Aorta (tissue), 5 donors: ENCODE data around the gene SIMC1. TPM values are rescaled to one million over a fixed set of nuclear protein-coding genes. Genes with fewer than 3 reads are reported as not detected.
A peak's percentile ranks its signal among the peaks of the same experiment; 100 is the strongest.

ENCODE experiments used
- ATAC-seq: fragments of 200-7000 bp; cut with Tn5 transposase; one replicate; pipeline ENCODE4 v1.9.1; 2022; ENCODE audit warnings: moderate library complexity; ENCODE audit not compliant: low FRiP score
- DNase-seq, 2 donors: peaks; one replicate each; pipeline ENCODE4 v3.0.0-alpha.2; 2020
- H3K27ac ChIP-seq, 2 donors: one replicate each; pipeline ENCODE4 v1.5.1; 2013; ENCODE audit warnings: low read length in 2 of 2, mild to moderate bottlenecking in 2 of 2, moderate library complexity in 2 of 2, control low read depth in 1 of 2, inconsistent platforms in 1 of 2, low read depth in 1 of 2
- H3K27me3 ChIP-seq, 2 donors: one replicate each; pipeline ENCODE4 v1.6.1; 2013; ENCODE audit warnings: control low read depth in 1 of 2, low read length in 1 of 2, mild to moderate bottlenecking in 1 of 2, moderate library complexity in 1 of 2; ENCODE audit not compliant: insufficient read depth in 2 of 2, control insufficient read depth in 1 of 2
- H3K36me3 ChIP-seq, 2 donors: one replicate each; pipeline ENCODE4 v1.6.1; 2013; ENCODE audit warnings: control low read depth in 1 of 2, low read length in 1 of 2, mild to moderate bottlenecking in 1 of 2; ENCODE audit not compliant: insufficient read depth in 2 of 2, control insufficient read depth in 1 of 2
- H3K4me1 ChIP-seq, 2 donors: one replicate each; pipeline ENCODE4 v1.6.1; 2013; ENCODE audit warnings: low read length in 2 of 2, control low read depth in 1 of 2, mild to moderate bottlenecking in 1 of 2, moderate library complexity in 1 of 2; ENCODE audit not compliant: insufficient read depth in 2 of 2, control insufficient read depth in 1 of 2
- H3K4me3 ChIP-seq, 2 donors: one replicate each; pipeline ENCODE4 v1.5.1; 2013; ENCODE audit warnings: low read length in 2 of 2, control low read depth in 1 of 2, mild to moderate bottlenecking in 1 of 2
- H3K9me3 ChIP-seq: one replicate; pipeline ENCODE4 v1.6.1; 2013; ENCODE audit warnings: mild to moderate bottlenecking, low read length; ENCODE audit not compliant: control insufficient read depth
- WGBS, 2 donors: extraction: QIAGEN DNeasy Blood & Tissue Kit; methylation state at CpG; one replicate each; pipeline ENCODE4 v1.1.7; 2013; 5-methylcytosine and 5-hydroxymethylcytosine counted together
- intact Hi-C, 2 donors: fragments of 100-400 bp; cut with DNase I; formaldehyde crosslinking; loops; one replicate each; pipeline versions ENCODE4 v1.14.2 to v1.15.0; 2022
- polyA plus RNA-seq, 2 donors: library from polyadenylated mRNA; stranded (reverse); fragments of 200-250 nt; gene quantifications; one replicate each; pipeline ENCODE4 v1.2.3, GENCODE V29; 2013
- total RNA-seq, 2 donors: library from RNA; stranded (reverse); fragmentation: NEBNext Ultra II Directional; extraction: Animal tissue kit (Norgen Biotek cat#: 25700); gene quantifications; one replicate each; pipeline ENCODE4 v1.2.1, GENCODE V29; 2021
- donor health status: healthy with polysubstance abuse.
- donor health status: Bipolar disorder and iron deficiency.
- donor health status: DM: no; HTN: no; CAD: no.
- donor health status: DM: no; HTN: no; CAD: no.
- donor health status: DM: yes; HTN: yes; CAD: no.

SIMC1 gene
- total and polyA plus RNA-seq, 4 donors, result 2.6 to 19.7 (median 9.1) TPM

DNA sequence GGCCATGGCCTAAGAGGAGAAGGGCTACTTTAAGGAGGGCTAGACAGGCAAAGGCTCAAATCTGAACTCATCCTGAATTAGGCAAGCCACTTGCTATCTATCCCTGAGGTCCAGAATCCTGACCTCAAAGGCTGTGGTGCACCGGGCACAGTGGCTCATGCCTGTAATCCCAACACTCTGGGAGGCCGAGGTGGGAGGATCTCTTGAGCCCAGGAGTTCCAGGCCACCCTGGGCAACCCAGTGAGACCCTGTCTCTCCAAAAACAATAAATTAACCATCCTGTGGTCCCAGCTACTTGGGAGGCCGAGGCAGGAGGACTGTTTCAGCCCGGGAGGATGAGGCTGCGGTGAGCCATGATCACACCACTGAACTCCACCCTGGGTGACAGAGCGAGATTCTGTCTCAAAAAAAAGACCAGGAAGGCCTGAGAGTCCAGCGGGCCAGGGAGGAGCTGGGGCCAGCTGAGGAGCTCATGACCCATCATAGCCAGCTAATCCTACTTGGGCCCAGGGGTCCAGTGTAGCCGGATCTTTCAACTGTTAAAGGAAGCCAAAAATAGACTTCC is 146.2 kb downstream of the SIMC1 start:
- Histone ChIP-seq H3K4me1 (peaks cover 0 to 3% of the 10 kb centered on the region in 2 donors), H3K9me3 (no peaks in the 10 kb centered on the region), H3K36me3 (peaks cover 0 to 3% of the 10 kb centered on the region in 2 donors), H3K4me3 (no peak overlapping the region), H3K27me3 (no peaks in the 10 kb centered on the region), H3K27ac (no peak overlapping the region)
- no peak for ATAC-seq
- 89 to 90% methylated on average over 8 of the region's 8 CpGs for WGBS, 2 donors
- intact Hi-C loops, result loop anchor here in 1 of 2 donors (10.0 kb wide), 1 partner anchor 150 kb away; the partner anchor contains the start of gene RNF44
- peak in 1 of 2 donors; percentile 63 for DNase-seq

DNA sequence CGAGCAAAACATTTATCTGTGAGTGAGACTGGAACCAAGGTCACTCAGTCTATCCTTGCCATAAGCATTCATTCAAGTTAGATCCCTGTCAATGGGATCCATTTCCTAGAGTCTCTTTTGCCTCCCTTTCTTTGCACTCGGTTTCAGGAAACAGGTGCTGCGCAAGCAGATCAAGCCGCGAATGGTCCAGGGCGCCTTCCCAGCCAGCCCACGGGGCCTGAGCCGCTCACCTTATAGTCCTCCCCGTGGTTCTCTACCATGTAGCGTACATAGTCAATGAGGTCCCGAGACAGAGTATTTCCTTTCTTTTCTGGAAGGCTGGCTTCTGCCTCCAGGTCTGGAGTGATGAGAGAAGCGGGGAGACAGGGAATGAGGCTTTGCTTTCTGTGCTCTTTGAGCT is 146.8 kb downstream of the SIMC1 start:
- no peaks in the 10 kb centered on the region for H3K27me3 ChIP-seq
- H3K9me3 ChIP-seq, result no peaks in the 10 kb centered on the region
- no peak overlapping the region for H3K4me3 ChIP-seq
- intact Hi-C loops, result loop anchor here (5.0 to 10.0 kb wide), 2 partner anchors 150 to 157 kb away; partner anchors contain the start of gene RNF44 (in 1 of the 2)
- H3K27ac ChIP-seq, result no peak overlapping the region
- peaks cover 0 to 3% of the 10 kb centered on the region in 2 donors for H3K36me3 ChIP-seq
- 89 to 92% methylated on average over 12 of the region's 12 CpGs for WGBS, 2 donors
- DNase-seq, result peak in 1 of 2 donors; percentile 34
- H3K4me1 ChIP-seq, result peaks cover 0 to 3% of the 10 kb centered on the region in 2 donors
- ATAC-seq, result no peak

GRCh38 chr5:176386491-176386890 is 148.3 kb downstream of the SIMC1 start:
- Histone ChIP-seq H3K27me3 (no peaks in the 10 kb centered on the region), H3K36me3 (peaks cover 0 to 3% of the 10 kb centered on the region in 2 donors), H3K4me3 (no peak overlapping the region), H3K9me3 (no peaks in the 10 kb centered on the region), H3K27ac (no peak overlapping the region), H3K4me1 (peaks cover 0 to 3% of the 10 kb centered on the region in 2 donors)
- 71 to 85% methylated on average over 1 of the region's 1 CpG for WGBS, 2 donors
- peak in 1 of 2 donors; percentile 6 for DNase-seq
- intact Hi-C loops, result loop anchor here (5.0 to 10.0 kb wide), 2 partner anchors 148 to 156 kb away; partner anchors contain the start of gene RNF44 (in 1 of the 2)
- ATAC-seq, result no peak

DNA sequence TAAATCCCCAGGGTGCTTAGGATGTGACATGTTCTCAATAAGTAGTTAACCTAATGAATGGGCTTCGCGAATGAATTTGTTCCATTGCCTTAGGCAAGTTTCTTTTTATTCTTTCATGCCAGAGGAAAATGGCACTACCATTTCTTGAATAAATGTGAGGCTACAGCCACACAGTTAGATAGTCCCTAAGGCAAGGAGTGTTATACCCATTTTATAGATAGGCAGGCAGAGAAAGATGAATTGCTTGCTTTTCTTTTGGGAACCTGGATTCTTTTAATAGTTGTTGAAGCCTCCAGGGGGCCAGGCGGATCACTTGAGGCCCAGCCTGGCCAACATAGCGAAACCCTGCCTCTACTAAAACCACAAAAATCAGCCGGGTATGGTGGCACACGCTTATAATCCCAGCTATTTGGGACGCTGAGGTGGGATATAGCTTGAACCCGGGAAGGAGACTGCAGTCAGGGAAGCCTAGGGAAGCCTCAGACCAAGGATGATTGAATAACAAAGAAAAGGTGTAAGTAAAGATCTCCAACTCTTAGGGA is 149.2 kb downstream of the SIMC1 start:
- ATAC-seq (no peak), DNase-seq (peak in 1 of 2 donors; percentile 4)
- H3K4me3 ChIP-seq, result peak overlapping the region in 1 of 2 donors; percentile 27
- H3K4me1 ChIP-seq, result peaks cover 0 to 3% of the 10 kb centered on the region in 2 donors
- H3K36me3 ChIP-seq, result no peaks in the 10 kb centered on the region
- H3K9me3 ChIP-seq, result no peaks in the 10 kb centered on the region
- 33 to 34% methylated on average over 8 of the region's 8 CpGs for WGBS, 2 donors
- intact Hi-C loops, result loop anchor here (5.0 to 10.0 kb wide), 2 partner anchors 147 to 155 kb away; partner anchors contain the start of gene RNF44 (in 1 of the 2)
- no peaks in the 10 kb centered on the region for H3K27me3 ChIP-seq
- no peak overlapping the region for H3K27ac ChIP-seq

DNA sequence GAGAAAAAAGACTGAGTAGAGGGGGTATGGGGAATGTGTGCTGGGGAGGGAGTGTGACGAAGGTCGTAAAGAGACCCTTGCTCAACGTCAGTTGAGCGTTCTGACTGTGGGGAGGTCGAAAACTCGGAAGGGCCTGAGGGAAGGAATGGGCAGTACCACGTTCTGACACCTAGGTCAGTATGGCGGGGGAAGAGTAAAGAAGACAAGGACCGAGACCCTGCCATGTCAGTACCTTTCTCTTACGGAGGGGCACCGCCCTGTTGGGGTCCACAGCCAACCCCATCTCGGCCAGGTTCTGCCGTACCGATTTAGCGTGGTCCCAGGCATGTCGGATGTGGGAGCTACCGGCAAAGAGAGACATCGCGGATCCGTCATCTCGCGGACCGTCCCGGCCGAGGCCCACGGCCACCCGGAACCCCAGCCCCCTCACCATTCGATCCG is 149.8 kb downstream of the SIMC1 start:
- H3K27me3 ChIP-seq, result no peaks in the 10 kb centered on the region
- H3K36me3 ChIP-seq, result peaks cover 0 to 1% of the 10 kb centered on the region in 2 donors
- intact Hi-C loops, result loop anchor here (2.0 to 10.0 kb wide), 3 partner anchors 23 to 154 kb away; partner anchors contain the start of genes ARL10 (in 1 of the 2) and RNF44 (in 1 of the 2)
- H3K4me3 ChIP-seq, result peak overlapping the region; percentile 27 to 35
- H3K4me1 ChIP-seq, result peaks cover 0 to 3% of the 10 kb centered on the region in 2 donors
- 0 to 1% methylated on average over 29 of the region's 29 CpGs for WGBS, 2 donors
- no peak for ATAC-seq
- DNase-seq, result no peak
- no peaks in the 10 kb centered on the region for H3K9me3 ChIP-seq
- H3K27ac ChIP-seq, result no peak overlapping the region

- Histone ChIP-seq H3K27me3 (no peaks in the 10 kb centered on the region), H3K4me1 (peaks cover 0 to 3% of the 10 kb centered on the region in 2 donors), H3K27ac (peak within 1 kb of the TSS; percentile 31 to 56), H3K4me3 (peak within 1 kb of the TSS; percentile 35 to 39), H3K36me3 (peaks cover 0 to 1% of the 10 kb centered on the region in 2 donors), H3K9me3 (no peaks in the 10 kb centered on the region)
- DNase-seq (peak; percentile 100), ATAC-seq (peak; percentile 98)
- intact Hi-C loops, result loop anchor here (2.0 to 10.0 kb wide), 3 partner anchors 24 to 154 kb away; partner anchors contain the start of genes ARL10 (in 1 of the 2) and RNF44 (in 1 of the 2)
- 0 to 1% methylated on average over 47 of the region's 47 CpGs for WGBS, 2 donors
Observed at GRCh38 chr5:176388444-176389134, 150.4 kb downstream of the SIMC1 start, which contains the start of the genes HIGD2A and NOP16. TSS of gene HIGD2A (plus strand) at chr5:176388751. CDS start at chr5:176388820, 69 bp downstream. TSS of gene NOP16 (minus strand) at chr5:176388598. CDS start at chr5:176388539, 59 bp downstream.

DNA sequence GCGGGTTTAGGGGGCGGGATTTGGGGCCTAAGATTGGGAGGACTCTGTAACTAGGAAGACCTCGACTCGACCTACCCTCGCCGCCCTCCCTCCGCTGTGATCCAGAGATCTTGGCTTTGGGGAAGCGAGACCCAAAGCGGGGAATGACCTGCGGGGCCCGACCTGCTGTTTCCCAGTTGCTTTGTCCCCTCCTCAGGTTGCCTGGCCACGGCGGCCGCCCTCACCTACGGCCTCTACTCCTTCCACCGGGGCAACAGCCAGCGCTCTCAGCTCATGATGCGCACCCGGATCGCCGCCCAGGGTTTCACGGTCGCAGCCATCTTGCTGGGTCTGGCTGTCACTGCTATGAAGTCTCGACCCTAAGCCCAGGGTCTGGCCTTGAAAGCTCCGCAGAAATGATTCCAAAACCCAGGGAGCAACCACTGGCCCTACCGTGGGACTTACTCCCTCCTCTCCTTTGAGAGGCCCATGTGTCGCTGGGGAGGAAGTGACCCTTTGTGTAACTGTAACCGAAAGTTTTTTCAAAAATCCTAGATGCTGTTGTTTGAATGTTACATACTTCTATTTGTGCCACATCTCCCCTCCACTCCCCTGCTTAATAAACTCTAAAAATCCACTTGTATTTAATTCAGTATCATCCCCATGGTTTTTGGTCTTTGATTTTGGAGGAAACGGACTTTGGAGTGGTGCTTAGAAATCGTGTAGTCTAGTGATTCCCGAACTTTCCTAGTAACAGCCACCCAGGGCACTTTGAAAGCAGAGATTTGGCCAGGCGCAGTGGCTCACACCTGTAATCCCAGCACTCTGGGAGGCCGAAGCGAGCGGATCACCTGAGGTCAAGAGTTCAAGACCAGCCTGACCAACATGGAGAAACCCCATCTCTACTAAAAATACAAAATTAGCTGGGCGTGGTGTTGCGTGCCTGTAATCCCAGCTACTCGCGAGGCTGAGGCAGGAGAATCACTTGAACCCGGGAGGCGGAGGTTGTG is 151.2 kb downstream of the SIMC1 start:
- DNase-seq (peak in 1 of 2 donors; percentile 64), ATAC-seq (peak; percentile 67)
- H3K9me3 ChIP-seq, result no peaks in the 10 kb centered on the region
- peaks cover 0 to 3% of the 10 kb centered on the region in 2 donors for H3K4me1 ChIP-seq
- H3K4me3 ChIP-seq, result peak overlapping the region; percentile 2 to 39
- intact Hi-C loops, result loop anchor here (2.0 to 10.0 kb wide), 3 partner anchors 25 to 153 kb away; partner anchors contain the start of genes ARL10 (in 1 of the 2) and RNF44 (in 1 of the 2)
- WGBS, 2 donors, result 28 to 34% methylated on average over 34 to 41 of the region's 41 CpGs
- H3K27ac ChIP-seq, result peak overlapping the region; percentile 29 to 31
- no peaks in the 10 kb centered on the region for H3K27me3 ChIP-seq
- H3K36me3 ChIP-seq, result peaks cover 0 to 1% of the 10 kb centered on the region in 2 donors
